IMR-90 (cell line): ENCODE measurements around the gene FBXW7. TPM values are rescaled to one million over a fixed set of nuclear protein-coding genes. Genes with fewer than 3 reads are reported as not detected.

Source experiments
- ATAC-seq: fragments of 200-7000 bp; cut with Tn5 transposase; 2 replicates; pipeline ENCODE4 v1.9.1; 2020; ENCODE audit warnings: low read depth, mild to moderate bottlenecking, moderate library complexity
- BruUV-seq: library from RNA; stranded (reverse); fragments of 400-500 nt; replicated peaks from 2 replicates; lab custom pipeline; 2021; lab: Mats Ljungman, UMichigan
- CTCF ChIA-PET: fragments of 300-600 bp; formaldehyde crosslinking; extraction: SDS; loops from one replicate; lab custom pipeline; 2021; ENCODE audit warnings: antibody characterized with exemption; lab: Yijun Ruan, JAX
- POLR2A ChIA-PET: fragments of 300-600 bp; sonication (Branson Sonifier 250); formaldehyde crosslinking; loops from one replicate; lab custom pipeline; 2022; ENCODE audit warnings: antibody characterized with exemption; ENCODE audit not compliant: unreplicated experiment; lab: Charles Lee
- DNase-seq: peaks from one replicate; pipeline ENCODE4 v3.0.0; 2013
- H2AFZ ChIP-seq: replicated peaks from 2 replicates; pipeline ENCODE3; 2013; ENCODE audit warnings: low read length, mild to moderate bottlenecking; ENCODE audit not compliant: poor library complexity
- H2AK5ac ChIP-seq: 2 replicates; pipeline ENCODE4 v1.6.1; 2013; ENCODE audit warnings: low read depth, low read length, inconsistent platforms
- H2AK9ac ChIP-seq: replicated peaks from 2 replicates; pipeline ENCODE3; 2013; ENCODE audit warnings: mild to moderate bottlenecking, low read depth, low read length, moderate library complexity; ENCODE audit not compliant: poor library complexity
- H2BK120ac ChIP-seq: 2 replicates; pipeline ENCODE4 v1.6.1; 2013; ENCODE audit warnings: low read depth, low read length, inconsistent platforms
- H2BK15ac ChIP-seq: 3 replicates; pipeline ENCODE4 v1.6.1; 2013; ENCODE audit warnings: low read depth, low read length, inconsistent platforms
- H2BK20ac ChIP-seq: 2 replicates; pipeline ENCODE4 v1.6.1; 2013; ENCODE audit warnings: low read depth, mild to moderate bottlenecking, inconsistent platforms, low read length, moderate library complexity
- H2BK5ac ChIP-seq: 2 replicates; pipeline ENCODE4 v1.6.1; 2013; ENCODE audit warnings: mild to moderate bottlenecking, low read depth, low read length, inconsistent platforms; ENCODE audit not compliant: poor library complexity, severe bottlenecking
- H3K14ac ChIP-seq: replicated peaks from 2 replicates; pipeline ENCODE4 v1.6.1; 2013; ENCODE audit warnings: low read depth, low read length, inconsistent platforms
- H3K18ac ChIP-seq: 2 replicates; pipeline ENCODE4 v1.6.1; 2013; ENCODE audit warnings: low read depth, low read length, control low read depth
- H3K23ac ChIP-seq: 2 replicates; pipeline ENCODE4 v1.6.1; 2013; ENCODE audit warnings: low read depth, low read length, inconsistent platforms
- H3K27ac ChIP-seq: 2 replicates; pipeline ENCODE4 v1.5.1; 2013; ENCODE audit warnings: mild to moderate bottlenecking, control low read depth, low read length; ENCODE audit not compliant: insufficient read depth
- H3K27me3 ChIP-seq: 2 replicates; pipeline ENCODE4 v1.6.1; 2013; ENCODE audit warnings: low read length; ENCODE audit not compliant: control insufficient read depth, insufficient read depth
- H3K36me3 ChIP-seq: 2 replicates; pipeline ENCODE4 v1.6.1; 2013; ENCODE audit warnings: low read length, mixed read lengths; ENCODE audit not compliant: control insufficient read depth, insufficient read depth
- H3K4ac ChIP-seq: 2 replicates; pipeline ENCODE4 v1.6.1; 2013; ENCODE audit warnings: low read depth, low read length, inconsistent platforms
- H3K4me1 ChIP-seq: 2 replicates; pipeline ENCODE4 v1.6.1; 2013; ENCODE audit warnings: low read length, mixed read lengths; ENCODE audit not compliant: control insufficient read depth, insufficient read depth
- H3K4me2 ChIP-seq: 2 replicates; pipeline ENCODE4 v1.6.1; 2013; ENCODE audit warnings: low read depth, mild to moderate bottlenecking, control low read depth, low read length, moderate library complexity
- H3K4me3 ChIP-seq: 2 replicates; pipeline ENCODE4 v1.5.1; 2013; ENCODE audit warnings: low read depth, mild to moderate bottlenecking, control low read depth, low read length, moderate library complexity; ENCODE audit not compliant: insufficient read depth
- H3K56ac ChIP-seq: 2 replicates; pipeline ENCODE4 v1.6.1; 2013; ENCODE audit warnings: low read length, inconsistent platforms; ENCODE audit not compliant: insufficient read depth; ENCODE audit errors: extremely low read depth
- H3K79me1 ChIP-seq, 2 experiments: 2 replicates each; pipeline ENCODE4 v1.6.1; 2013; ENCODE audit warnings: low read length in 2 of 2, inconsistent platforms in 1 of 2, low read depth in 1 of 2
- H3K9ac ChIP-seq: 2 replicates; pipeline ENCODE4 v1.6.1; 2013; ENCODE audit warnings: low read depth, low read length, control low read depth
- H3K9me1 ChIP-seq: 2 replicates; pipeline ENCODE4 v1.6.1; 2013; ENCODE audit warnings: low read length, inconsistent platforms; ENCODE audit not compliant: insufficient read depth
- H3K9me3 ChIP-seq: 2 replicates; pipeline ENCODE4 v1.6.1; 2013; ENCODE audit warnings: low read length; ENCODE audit not compliant: control insufficient read depth, insufficient read depth
- H4K20me1 ChIP-seq: 2 replicates; pipeline ENCODE4 v1.6.1; 2013; ENCODE audit warnings: low read length, inconsistent platforms; ENCODE audit not compliant: insufficient read depth
- H4K5ac ChIP-seq: 2 replicates; pipeline ENCODE4 v1.6.1; 2013; ENCODE audit warnings: mild to moderate bottlenecking, low read depth, low read length, control low read depth
- H4K8ac ChIP-seq, 2 experiments: 2 replicates each; pipeline ENCODE4 v1.6.1; 2013; ENCODE audit warnings: low read depth in 2 of 2, low read length in 2 of 2, control low read depth in 1 of 2, inconsistent platforms in 1 of 2
- H4K91ac ChIP-seq: 2 replicates; pipeline ENCODE4 v1.6.1; 2013; ENCODE audit warnings: low read depth, low read length, inconsistent platforms; ENCODE audit not compliant: insufficient read depth
- CHD1 ChIP-seq: IDR thresholded peaks from 2 replicates; pipeline ENCODE4 v1.6.1; 2012; ENCODE audit warnings: low read depth, low read length, improper control_type of control experiment
- MXI1 ChIP-seq: IDR thresholded peaks from 2 replicates; pipeline ENCODE4 v1.6.1; 2012; ENCODE audit warnings: low read depth, mild to moderate bottlenecking, low read length, moderate library complexity, borderline replicate concordance
- RCOR1 ChIP-seq: IDR thresholded peaks from 2 replicates; pipeline ENCODE4 v1.6.1; 2012; ENCODE audit warnings: mild to moderate bottlenecking, low read length, improper control_type of control experiment; ENCODE audit not compliant: insufficient replicate concordance
- WGBS, 2 experiments: methylation state at CpG; one replicate each; pipeline versions ENCODE4 v1.1.5 to v1.1.7; 2013; ENCODE audit warnings: missing lambda C conversion rate in 2 of 2; ENCODE audit not compliant: insufficient read length in 1 of 2; ENCODE audit errors: extremely low coverage in 2 of 2; 5-methylcytosine and 5-hydroxymethylcytosine counted together
- dilution Hi-C: fragments of 300-500 bp; cut with HindIII; formaldehyde crosslinking; loops from one replicate; pipeline ENCODE4 v1.14.3; 2018; ENCODE audit warnings: low sequenced_read_pairs; ENCODE audit not compliant: unreplicated experiment
- in situ Hi-C: fragments of 300-500 bp; cut with MboI; formaldehyde crosslinking; loops from 3 replicates; pipeline ENCODE4 v1.14.3; 2019; ENCODE audit warnings: low sequenced_read_pairs, inconsistent platforms, mixed read lengths
- intact Hi-C: fragments of 100-400 bp; cut with micrococcal nuclease; formaldehyde crosslinking; loops from 2 replicates; pipeline ENCODE4 v1.10.0; 2022
- polyA plus RNA-seq, 3 experiments: library from polyadenylated mRNA; depleted of rRNA; stranded (reverse); fragments of >200 nt; gene quantifications; 2 replicates each; pipeline ENCODE4 v1.2.3, GENCODE V29; 2012; ENCODE audit warnings: low replicate concordance in 1 of 3
- total RNA-seq: library from RNA; depleted of rRNA; stranded (reverse); fragments of >200 nt; gene quantifications from 2 replicates; pipeline ENCODE4 v1.2.3, GENCODE V29; 2012

Gene FBXW7
- total and polyA plus RNA-seq, 2 of the 4 experiments (the other 2 are of a cell fraction), result 7.2 to 27.4 TPM

- Histone ChIP-seq H3K27me3 (no peaks in the 10 kb centered on the region), H3K4ac (no peak overlapping the region), H2AK5ac (no peak overlapping the region), H3K18ac (no peak overlapping the region), H2AFZ (no peak overlapping the region), H3K4me1 (no peaks in the 10 kb centered on the region), H4K20me1 (peaks cover 3% of the 10 kb centered on the region; the same call in 1 of the 2 replicates), H2BK15ac (no peak overlapping the region), H3K4me3 (no peak overlapping the region), H2BK5ac (no peak overlapping the region), H4K91ac (no peak overlapping the region), H3K9me1 (no peaks in the 10 kb centered on the region), H3K9me3 (no peaks in the 10 kb centered on the region), H3K27ac (no peak overlapping the region), H2BK20ac (no peak overlapping the region), H3K36me3 (0 out of 2 replicates have a peak, but pooled peaks cover 2% of the 10 kb centered on the region), H3K14ac (no peak overlapping the region), H4K5ac (no peak overlapping the region), H3K79me1 (peaks cover 19 to 24% of the 10 kb centered on the region in 2 experiments), H4K8ac (no peak overlapping the region), H3K56ac (no peak overlapping the region), H2AK9ac (no peak overlapping the region), H3K9ac (no peak overlapping the region), H3K4me2 (no peak overlapping the region), H2BK120ac (no peak overlapping the region), H3K23ac (no peak overlapping the region)
- DNase-seq (no peak), ATAC-seq (no peak)
- intact Hi-C loops (no loop called here), dilution Hi-C loops (no loop called here), in situ Hi-C loops (no loop called here)
- no TSS peak for BruUV-seq
- no peak for TF ChIP-seq CHD1
- TF ChIP-seq RCOR1, result no peak
- TF ChIP-seq MXI1, result no peak
- WGBS, 2 experiments, result no CpG with 5 or more reads among the region's 2 CpGs
- ChIA-PET POLR2A (no interaction called here), CTCF (no interaction called here)
Observed at GRCh38 chr4:152528060-152528459, 7.8 kb downstream of the FBXW7 start.
